H1 (cell line): Measurements from ENCODE around the gene CAMK1G. TPM values are rescaled to one million over a fixed set of nuclear protein-coding genes. Genes with fewer than 3 reads are reported as not detected.

Experiments used
- CTCF ChIA-PET: fragments of 300-600 bp; sonication (Branson Sonifier 250); formaldehyde crosslinking; loops from one replicate; lab custom pipeline; 2021; ENCODE audit not compliant: partially characterized antibody; lab: Charles Lee
- POLR2A ChIA-PET: fragments of 300-600 bp; sonication (Branson Sonifier 250); formaldehyde crosslinking; loops from one replicate; lab custom pipeline; 2021; ENCODE audit warnings: inconsistent platforms; ENCODE audit not compliant: partially characterized antibody; lab: Charles Lee
- DNase-seq, 2 experiments: peaks; one replicate each; pipeline versions ENCODE4 v3.0.0 to v3.0.0-alpha.2; 2010 to 2022; ENCODE audit warnings: low spot score in 2 of 2, low read depth in 1 of 2, mixed read lengths in 1 of 2
- FAIRE-seq: peaks from 2 replicates; lab custom pipeline; 2011; peaks lifted over from hg19 to GRCh38; lab: Jason Lieb, UNC
- H2AFZ ChIP-seq: 2 replicates; pipeline ENCODE4 v1.8.1; 2012; ENCODE audit warnings: low read length, inconsistent platforms
- H2AK5ac ChIP-seq: 2 replicates; pipeline ENCODE4 v1.6.1; 2013; ENCODE audit warnings: low read depth, low read length
- H2BK120ac ChIP-seq: replicated peaks from 2 replicates; pipeline ENCODE3; 2013; ENCODE audit warnings: low read depth, low read length, inconsistent platforms
- H2BK12ac ChIP-seq: 2 replicates; pipeline ENCODE4 v1.6.1; 2013; ENCODE audit warnings: low read depth, low read length
- H2BK15ac ChIP-seq: 2 replicates; pipeline ENCODE4 v1.6.1; 2013; ENCODE audit warnings: low read length
- H2BK20ac ChIP-seq: 2 replicates; pipeline ENCODE4 v1.6.1; 2013; ENCODE audit warnings: low read length
- H2BK5ac ChIP-seq: 2 replicates; pipeline ENCODE4 v1.6.1; 2013; ENCODE audit warnings: low read depth, low read length
- H3K14ac ChIP-seq: 2 replicates; pipeline ENCODE4 v1.6.1; 2013; ENCODE audit warnings: inconsistent platforms; ENCODE audit not compliant: insufficient read length
- H3K18ac ChIP-seq: 2 replicates; pipeline ENCODE4 v1.6.1; 2013; ENCODE audit warnings: low read length; ENCODE audit errors: extremely low read depth
- H3K23ac ChIP-seq: 2 replicates; pipeline ENCODE4 v1.6.1; 2013; ENCODE audit warnings: inconsistent platforms; ENCODE audit not compliant: insufficient read length
- H3K23me2 ChIP-seq: 2 replicates; pipeline ENCODE4 v1.6.1; 2013; ENCODE audit warnings: low read depth, low read length
- H3K27ac ChIP-seq: 2 replicates; pipeline ENCODE4 v1.6.1; 2011; ENCODE audit warnings: low read depth, low read length, inconsistent platforms
- H3K27me3 ChIP-seq, 4 experiments: replicated peaks in 1 of 4; 1 replicate in 1 of 4; 2 replicates in 3 of 4; pipeline versions ENCODE4 v1.6.1 to v1.8.1; 2011 to 2013; ENCODE audit warnings: low read length in 3 of 4, mild to moderate bottlenecking in 3 of 4, inconsistent platforms in 2 of 4, mixed read lengths in 2 of 4, moderate library complexity in 1 of 4; ENCODE audit not compliant: control insufficient read depth in 3 of 4, insufficient read depth in 3 of 4; ENCODE audit errors: extremely low read depth in 1 of 4
- H3K36me3 ChIP-seq, 4 experiments: 2 replicates each; pipeline versions ENCODE4 v1.6.1 to v1.8.1; 2011 to 2013; ENCODE audit warnings: mild to moderate bottlenecking in 4 of 4, low read length in 3 of 4, moderate library complexity in 2 of 4, control low read depth in 1 of 4, inconsistent platforms in 1 of 4; ENCODE audit not compliant: insufficient read depth in 4 of 4, control insufficient read depth in 2 of 4
- H3K4ac ChIP-seq: replicated peaks from 2 replicates; pipeline ENCODE3; 2013; ENCODE audit warnings: low read length, low read depth, mixed read lengths, inconsistent platforms; ENCODE audit not compliant: insufficient read length
- H3K4me1 ChIP-seq, 4 experiments: replicated peaks in 1 of 4; 1 replicate in 1 of 4; 2 replicates in 3 of 4; pipeline versions ENCODE4 v1.6.1 to v1.8.1; 2011 to 2013; ENCODE audit warnings: low read length in 3 of 4, inconsistent platforms in 2 of 4, mixed read lengths in 1 of 4; ENCODE audit not compliant: insufficient read depth in 4 of 4, control insufficient read depth in 3 of 4
- H3K4me2 ChIP-seq, 2 experiments: 2 replicates each; pipeline versions ENCODE4 v1.6.1 to v1.8.1; 2011 to 2013; ENCODE audit warnings: low read depth in 2 of 2, low read length in 2 of 2, control low read depth in 1 of 2, inconsistent platforms in 1 of 2, mild to moderate bottlenecking in 1 of 2; ENCODE audit not compliant: insufficient read depth in 1 of 2
- H3K4me3 ChIP-seq, 4 experiments: fragments of 200-600, 300-600 bp in 1 of 4; sonication (generic), shearing (Covaris generic), sonication (Bioruptor Twin) in 1 of 4; 2 replicates each; pipeline versions ENCODE4 v1.5.1 to v1.8.1; 2011 to 2016; ENCODE audit warnings: low read length in 4 of 4, low read depth in 3 of 4, control low read depth in 2 of 4, inconsistent platforms in 2 of 4, mild to moderate bottlenecking in 2 of 4, mixed read lengths in 1 of 4, moderate library complexity in 1 of 4; ENCODE audit not compliant: insufficient read depth in 2 of 4; ENCODE audit errors: extremely low read depth in 1 of 4
- H3K56ac ChIP-seq: replicated peaks from 2 replicates; pipeline ENCODE3; 2013; ENCODE audit warnings: low read depth, mild to moderate bottlenecking, mixed read lengths, low read length, inconsistent platforms; ENCODE audit not compliant: insufficient read length
- H3K79me1 ChIP-seq: 2 replicates; pipeline ENCODE4 v1.6.1; 2013; ENCODE audit warnings: low read depth, low read length, control low read depth
- H3K79me2 ChIP-seq, 2 experiments: 2 replicates each; pipeline versions ENCODE4 v1.6.1 to v1.8.1; 2012 to 2013; ENCODE audit warnings: low read length in 2 of 2, mild to moderate bottlenecking in 2 of 2, inconsistent platforms in 1 of 2; ENCODE audit not compliant: insufficient read depth in 2 of 2, control insufficient read depth in 1 of 2
- H3K9ac ChIP-seq, 4 experiments: replicated peaks in 1 of 4; 1 replicate in 1 of 4; 2 replicates in 3 of 4; pipeline versions ENCODE4 v1.6.1 to v1.8.1; 2011 to 2013; ENCODE audit warnings: low read depth in 3 of 4, low read length in 3 of 4, control low read depth in 2 of 4, mild to moderate bottlenecking in 2 of 4, moderate library complexity in 2 of 4, inconsistent platforms in 1 of 4; ENCODE audit errors: extremely low read depth in 1 of 4
- H3K9me3 ChIP-seq, 2 experiments: 2 replicates each; pipeline versions ENCODE4 v1.6.1 to v1.8.1; 2012 to 2013; ENCODE audit warnings: mild to moderate bottlenecking in 2 of 2, moderate library complexity in 2 of 2, control low read depth in 1 of 2, inconsistent platforms in 1 of 2, low read depth in 1 of 2, low read length in 1 of 2, mixed read lengths in 1 of 2; ENCODE audit not compliant: insufficient read depth in 2 of 2
- H4K20me1 ChIP-seq, 2 experiments: replicated peaks in 1 of 2; 2 replicates each; pipeline versions ENCODE3 to v1.8.1; 2011 to 2013; ENCODE audit warnings: inconsistent platforms in 2 of 2, low read length in 2 of 2, mild to moderate bottlenecking in 1 of 2; ENCODE audit not compliant: insufficient read depth in 2 of 2, control insufficient read depth in 1 of 2
- H4K5ac ChIP-seq: 2 replicates; pipeline ENCODE4 v1.6.1; 2013; ENCODE audit warnings: low read length, low read depth, mixed read lengths, inconsistent platforms; ENCODE audit not compliant: insufficient read length
- H4K8ac ChIP-seq: 2 replicates; pipeline ENCODE4 v1.8.0; 2013; ENCODE audit warnings: mild to moderate bottlenecking, moderate library complexity, low read length, inconsistent platforms; ENCODE audit not compliant: insufficient read depth; ENCODE audit errors: extremely low read depth
- H4K91ac ChIP-seq: replicated peaks from 2 replicates; pipeline ENCODE3; 2013; ENCODE audit warnings: low read length, mixed read lengths, inconsistent platforms; ENCODE audit not compliant: insufficient read length
- CBX5 ChIP-seq: fragments of 300-800, 300-1000 bp; sonication (generic); IDR thresholded peaks from 2 replicates; pipeline ENCODE4 v1.7.1; 2016; ENCODE audit warnings: antibody characterized with exemption, low read length, low read depth
- EP300 ChIP-seq, 2 experiments: IDR thresholded peaks; 1 replicate in 1 of 2; 2 replicates in 1 of 2; pipeline ENCODE4 v1.6.1; 2011 to 2012; ENCODE audit warnings: low read depth in 2 of 2, low read length in 2 of 2, mild to moderate bottlenecking in 2 of 2, borderline replicate concordance in 1 of 2, inconsistent platforms in 1 of 2, moderate library complexity in 1 of 2
- PHF8 ChIP-seq: fragments of 200-600 bp; sonication (generic); conservative IDR thresholded peaks from 2 replicates; pipeline ENCODE4 v1.7.1; 2012; ENCODE audit warnings: low read depth, mild to moderate bottlenecking, inconsistent platforms, low read length, moderate library complexity
- POLR2A ChIP-seq, 2 experiments: IDR thresholded peaks; 1 replicate in 1 of 2; 2 replicates in 1 of 2; pipeline ENCODE4 v1.6.1; 2011; ENCODE audit warnings: low read depth in 2 of 2, low read length in 2 of 2, mild to moderate bottlenecking in 2 of 2; ENCODE audit errors: control extremely low read depth in 1 of 2
- TAF7 ChIP-seq: optimal IDR thresholded peaks from 2 replicates; pipeline ENCODE3; 2011; ENCODE audit warnings: low read depth, mild to moderate bottlenecking, inconsistent platforms, low read length, moderate library complexity, borderline replicate concordance
- TCF12 ChIP-seq: IDR thresholded peaks from 2 replicates; pipeline ENCODE4 v1.6.1; 2011; ENCODE audit warnings: low read depth, mild to moderate bottlenecking, low read length
- WGBS, 2 experiments: shearing (Covaris generic) in 1 of 2; methylation state at CpG; one replicate each; pipeline versions ENCODE4 v1.1.6 to v1.1.7; 2013 to 2015; ENCODE audit warnings: low lambda C conversion rate in 2 of 2, mixed read lengths in 2 of 2, inconsistent platforms in 1 of 2, low coverage in 1 of 2, missing lambda C conversion rate in 1 of 2; ENCODE audit not compliant: insufficient replicate concordance in 2 of 2, insufficient coverage in 1 of 2, insufficient read length in 1 of 2; ENCODE audit errors: extremely low coverage in 1 of 2, missing lambda C conversion rate in 1 of 2; 5-methylcytosine and 5-hydroxymethylcytosine counted together
- polyA plus RNA-seq, 7 experiments: library from polyadenylated mRNA; depleted of rRNA in 3 of 7; stranded (reverse) in 5 of 7; unstranded in 2 of 7; fragments of >200 nt in 5 of 7; fragments of 200-250 nt in 2 of 7; gene quantifications; 1 replicate in 5 of 7; 2 replicates in 1 of 7; 4 replicates in 1 of 7; pipeline versions ENCODE4 v1.2.1 to v1.2.3, GENCODE V29; 2011 to 2013; ENCODE audit warnings: missing spikeins in 2 of 7, mixed read lengths in 2 of 7
- total RNA-seq: library from RNA; stranded (reverse); fragmentation: NEBNext Ultra II Directional; extraction: Animal tissue kit (Norgen Biotek cat#: 25700); gene quantifications from 2 replicates; pipeline ENCODE4 v1.2.1, GENCODE V29; 2021

CAMK1G gene
- total and polyA plus RNA-seq, 2 of the 8 experiments (the other 6 are each of a cell fraction or from before 2014, with no cell fraction given), result 1.00 to 1.0 TPM

DNA sequence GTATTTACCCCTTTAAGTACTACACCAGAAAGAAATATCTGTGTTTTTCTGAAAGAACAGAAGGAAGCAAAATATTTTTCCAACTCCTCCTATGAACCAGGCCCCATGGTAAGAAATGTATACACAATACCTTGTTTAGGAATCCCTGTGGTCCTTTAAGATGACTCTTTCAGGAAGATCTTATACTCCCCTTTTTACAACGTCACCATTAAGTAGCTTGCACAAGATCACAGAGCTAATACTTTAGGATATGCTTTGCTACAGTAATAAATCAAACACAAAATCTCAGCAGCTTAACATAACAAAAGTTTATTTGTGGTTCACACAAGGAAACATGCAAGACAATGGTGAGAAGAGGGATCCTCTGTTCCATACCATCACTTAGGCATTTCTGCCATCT lies 77.6 kb downstream of the CAMK1G start:
- Histone ChIP-seq H3K56ac (no peak overlapping the region), H3K23me2 (no peaks in the 10 kb centered on the region), H4K5ac (no peak overlapping the region), H3K4me1 (peaks cover 0 to 3% (median 0%) of the 10 kb centered on the region in 4 experiments; a peak in 2 of 7 replicates), H3K9ac (no peak overlapping the region), H3K79me2 (no peaks in the 10 kb centered on the region), H3K14ac (no peak overlapping the region), H2BK120ac (no peak overlapping the region), H3K18ac (no peak overlapping the region), H3K79me1 (no peaks in the 10 kb centered on the region), H4K8ac (no peak overlapping the region), H2BK20ac (no peak overlapping the region), H3K4ac (no peak overlapping the region), H2AK5ac (no peak overlapping the region), H4K20me1 (no peaks in the 10 kb centered on the region), H3K27me3 (0 out of 7 replicates have a peak, but pooled peaks cover 0 to 2% (median 0%) of the 10 kb centered on the region in 4 experiments), H2AFZ (no peak overlapping the region), H3K4me2 (no peak overlapping the region), H2BK5ac (no peak overlapping the region), H3K4me3 (no peak overlapping the region), H3K27ac (no peak overlapping the region), H3K23ac (no peak overlapping the region), H2BK12ac (no peak overlapping the region), H4K91ac (no peak overlapping the region), H3K9me3 (no peaks in the 10 kb centered on the region), H3K36me3 (no peaks in the 10 kb centered on the region), H2BK15ac (no peak overlapping the region)
- POLR2A ChIA-PET, result no interaction called here
- no peak for DNase-seq
- FAIRE-seq, result no peak
- TF ChIP-seq PHF8, result no peak
- no peak for TF ChIP-seq POLR2A (IDR thresholded peaks at IDR 0.05; ENCODE audit: control extremely low read depth in 1 of 2, low read depth in 2 of 2, low read length in 2 of 2)
- TF ChIP-seq TAF7, result no peak
- TF ChIP-seq CBX5, result no peak
- TF ChIP-seq EP300 (IDR thresholded peaks at IDR 0.05; ENCODE audit: borderline replicate concordance in 1 of 2, low read depth in 2 of 2, low read length in 2 of 2), result no peak
- no peak for TF ChIP-seq TCF12
- CTCF ChIA-PET, result interaction anchor here (0.9 to 2.3 kb wide), 5 partner anchors 9 to 84 kb away, joined by 3 to 7 read pairs (median 3); partner anchors contain the start of genes G0S2 and LAMB3
- 90% methylated on average over 1 of the region's 1 CpG; no CpG with 5 or more reads in 1 of the 2 experiments for WGBS, 2 experiments
